HepG2 (cell line): ENCODE data around the gene NFKB2. TPM values are rescaled to one million over a fixed set of nuclear protein-coding genes. Genes with fewer than 3 reads are reported as not detected.
A peak's percentile ranks its signal among the peaks of the same experiment; 100 is the strongest.

Experiments used
- AGO1 ChIP-seq: fragments of 200-400 bp; formaldehyde crosslinking; IDR thresholded peaks from 2 replicates; pipeline ENCODE4 v1.6.1; 2017; ENCODE audit warnings: mild to moderate bottlenecking, low read depth, low read length, moderate library complexity; ENCODE audit not compliant: poor library complexity, severe bottlenecking
- BORCS8-MEF2B ChIP-seq: sonication (generic); formaldehyde crosslinking; IDR thresholded peaks from 2 replicates; pipeline ENCODE4 v1.8.0; 2022; ENCODE audit warnings: mild to moderate bottlenecking, missing genetic modification reagents
- CBX2 ChIP-seq, 2 experiments: fragments of 200-600 bp in 1 of 2; sonication (generic); formaldehyde crosslinking in 1 of 2; IDR thresholded peaks; 2 replicates each; pipeline versions ENCODE4 v1.7.0 to v1.8.1; 2018 to 2022; ENCODE audit warnings: low read depth in 2 of 2, low read length in 1 of 2, mild to moderate bottlenecking in 1 of 2, missing genetic modification reagents in 1 of 2
- CC2D1A ChIP-seq: sonication (generic); formaldehyde crosslinking; IDR thresholded peaks from 2 replicates; pipeline ENCODE4 v1.8.1; 2023; ENCODE audit warnings: mild to moderate bottlenecking, missing genetic modification reagents
- EP300 ChIP-seq, 3 experiments: sonication (generic) in 1 of 3; formaldehyde crosslinking in 1 of 3; IDR thresholded peaks; 2 replicates each; pipeline versions ENCODE4 v1.5.1 to v1.6.1; 2011 to 2020; ENCODE audit warnings: low read depth in 2 of 3, low read length in 2 of 3, borderline replicate concordance in 1 of 3, improper control_type of control experiment in 1 of 3, mild to moderate bottlenecking in 1 of 3, missing genetic modification reagents in 1 of 3, moderate library complexity in 1 of 3
- HOXA7 ChIP-seq: sonication (generic); formaldehyde crosslinking; IDR thresholded peaks from 2 replicates; pipeline ENCODE4 v1.8.1; 2022; ENCODE audit warnings: mild to moderate bottlenecking, missing genetic modification reagents, moderate library complexity
- MEIS2 ChIP-seq: sonication (generic); formaldehyde crosslinking; IDR thresholded peaks from 2 replicates; pipeline ENCODE4 v1.9.0; 2021; ENCODE audit warnings: mild to moderate bottlenecking, missing genetic modification reagents
- PCBP2 ChIP-seq: fragments of 200-400 bp; formaldehyde crosslinking; optimal IDR thresholded peaks from 2 replicates; pipeline ENCODE3; 2018; ENCODE audit warnings: low read length, low read depth; ENCODE audit not compliant: poor library complexity, severe bottlenecking
- SIN3A ChIP-seq: IDR thresholded peaks from 2 replicates; pipeline ENCODE4 v1.6.1; 2011; ENCODE audit warnings: low read depth, mild to moderate bottlenecking, control low read depth, low read length, borderline replicate concordance
- SMC3 ChIP-seq: IDR thresholded peaks from 2 replicates; pipeline ENCODE4 v1.6.1; 2011; ENCODE audit warnings: low read length, improper control_type of control experiment
- SP1 ChIP-seq, 2 experiments: fragments of 450-650 bp in 1 of 2; sonication (generic) in 1 of 2; formaldehyde crosslinking in 1 of 2; IDR thresholded peaks; 2 replicates each; pipeline versions ENCODE4 v1.4.0 to v1.6.1; 2016 to 2020; ENCODE audit warnings: missing genetic modification reagents in 1 of 2
- ZNF143 ChIP-seq: sonication (generic); formaldehyde crosslinking; IDR thresholded peaks from 2 replicates; pipeline ENCODE4 v1.4.0; 2020; ENCODE audit warnings: missing genetic modification reagents
- ZNF292 ChIP-seq: sonication (generic); formaldehyde crosslinking; IDR thresholded peaks from 2 replicates; pipeline ENCODE4 v1.8.1; 2022; ENCODE audit warnings: mild to moderate bottlenecking, low read depth, missing genetic modification reagents, borderline replicate concordance
- ZNF296 ChIP-seq: sonication (generic); formaldehyde crosslinking; conservative IDR thresholded peaks from 2 replicates; pipeline ENCODE4 v1.5.0; 2020; ENCODE audit warnings: mild to moderate bottlenecking, missing genetic modification reagents
- ZNF333 ChIP-seq: sonication (generic); formaldehyde crosslinking; IDR thresholded peaks from 2 replicates; pipeline ENCODE4 v1.4.0; 2020; ENCODE audit warnings: mild to moderate bottlenecking, missing genetic modification reagents, borderline replicate concordance
- ZNF33B ChIP-seq: sonication (generic); formaldehyde crosslinking; IDR thresholded peaks from 2 replicates; pipeline ENCODE4 v1.5.1; 2020; ENCODE audit warnings: mild to moderate bottlenecking, missing genetic modification reagents
- ZNF484 ChIP-seq: sonication (generic); formaldehyde crosslinking; IDR thresholded peaks from 2 replicates; pipeline ENCODE4 v1.5.1; 2020; ENCODE audit warnings: mild to moderate bottlenecking, low read depth, missing genetic modification reagents, borderline replicate concordance
- ZNF724P ChIP-seq: sonication (generic); formaldehyde crosslinking; IDR thresholded peaks from 2 replicates; pipeline ENCODE4 v1.8.0; 2022; ENCODE audit warnings: missing genetic modification reagents, borderline replicate concordance
- ZNF776 ChIP-seq: sonication (generic); formaldehyde crosslinking; IDR thresholded peaks from 2 replicates; pipeline ENCODE4 v1.4.0; 2020; ENCODE audit warnings: mild to moderate bottlenecking, missing genetic modification reagents
- ZNF883 ChIP-seq: sonication (generic); formaldehyde crosslinking; IDR thresholded peaks from 2 replicates; pipeline ENCODE4 v1.5.1; 2020; ENCODE audit warnings: mild to moderate bottlenecking, missing genetic modification reagents; ENCODE audit errors: not compliant biosample characterization
- polyA plus RNA-seq, 8 experiments: library from polyadenylated mRNA; depleted of rRNA in 3 of 8; stranded (reverse) in 7 of 8; unstranded in 1 of 8; fragments of >200 nt; fragmentation: Illumina TruSeq in 4 of 8; extraction: Trizol in 4 of 8; gene quantifications; 2 replicates each; pipeline versions ENCODE4 v1.2.1 to v1.2.3, GENCODE V29; 2011 to 2016; ENCODE audit warnings: low read depth in 4 of 8, missing spikeins in 1 of 8, mixed read lengths in 1 of 8; ENCODE audit not compliant: insufficient read depth in 1 of 8
- total RNA-seq, 5 experiments: library from RNA; depleted of rRNA; stranded (reverse); fragments of >200 nt; fragmentation: Illumina TruSeq; extraction: Trizol; gene quantifications; 2 replicates each; pipeline ENCODE4 v1.2.3, GENCODE V29; 2016; ENCODE audit warnings: low read depth in 1 of 5
- TF ChIP-seq, protein P1 (sequence below): sonication (generic); formaldehyde crosslinking; IDR thresholded peaks from 2 replicates; pipeline ENCODE4 v1.4.0; 2020; ENCODE audit warnings: missing genetic modification reagents
- TF ChIP-seq, protein P2 (sequence below): sonication (generic); formaldehyde crosslinking; IDR thresholded peaks from 2 replicates; pipeline ENCODE4 v1.9.0; 2022; ENCODE audit warnings: low read depth, missing genetic modification reagents
- TF ChIP-seq, protein P3 (sequence below): sonication (generic); formaldehyde crosslinking; IDR thresholded peaks from 2 replicates; pipeline ENCODE4 v1.4.0; 2020; ENCODE audit warnings: missing genetic modification reagents
- TF ChIP-seq, protein P4 (sequence below): sonication (generic); formaldehyde crosslinking; IDR thresholded peaks from 2 replicates; pipeline ENCODE4 v1.5.0; 2020; ENCODE audit warnings: missing genetic modification reagents

NFKB2 gene
- total and polyA plus RNA-seq, 2 of the 13 experiments (the other 11 are each of a cell fraction or from before 2014, with no cell fraction given), result 7.7 to 12.5 TPM

DNA sequence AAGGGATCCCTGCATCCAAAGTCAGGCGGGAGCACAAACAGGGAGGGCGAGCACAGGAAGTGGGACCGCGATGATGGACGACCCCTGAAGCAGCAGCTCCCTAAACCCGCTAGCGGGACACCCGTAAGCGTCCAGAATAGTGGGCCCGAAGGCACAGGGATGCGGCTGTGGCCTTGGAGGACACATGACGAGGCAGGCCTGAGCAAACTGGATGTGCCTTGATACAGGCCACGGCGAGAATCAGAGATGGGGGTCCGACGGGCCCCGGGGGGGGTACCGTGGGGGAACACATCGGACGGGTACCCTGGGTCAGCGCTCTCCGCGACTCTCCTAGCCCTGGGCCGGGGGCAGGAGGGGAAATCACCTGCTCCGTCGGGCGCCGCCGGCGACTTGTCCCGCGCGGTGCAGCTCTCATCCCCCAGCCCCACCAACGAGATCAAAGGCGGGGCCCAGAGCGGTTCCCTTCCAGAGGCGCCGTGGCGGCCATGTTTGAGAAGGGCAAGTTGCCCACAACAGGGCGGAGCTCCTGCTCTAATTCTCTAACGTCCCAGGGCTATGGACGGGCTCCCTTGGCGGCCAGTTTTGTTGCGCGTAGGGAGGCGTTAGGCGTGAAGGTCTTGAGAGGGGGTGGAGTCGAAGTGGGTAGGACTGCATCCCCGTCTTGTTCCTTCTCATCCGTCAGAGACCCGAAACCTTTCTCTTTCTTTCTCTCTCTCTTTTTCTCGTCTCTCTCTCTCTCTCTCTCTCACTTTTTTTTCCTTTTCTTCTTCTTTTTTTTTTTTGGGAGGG, 36.9 kb downstream of the NFKB2 start, which contains the start of gene CUEDC2 (continued):
- TF ChIP-seq PCBP2 (no peak), MEIS2 (CRISPR knock-in tag) (no peak), HOXA7 (no peak), SP1 (IDR thresholded peaks at IDR 0.05) (no peak), SP1 (CRISPR knock-in tag; IDR thresholded peaks at IDR 0.05) (peak; percentile 99), SMC3 (no peak), ZNF484 (CRISPR knock-in tag) (no peak), ZNF292 (CRISPR knock-in tag) (0 out of 2 replicates have a peak, but pooled peaks have one; percentile 41), ZNF143 (peak; percentile 73), EP300 (IDR thresholded peaks at IDR 0.05; ENCODE audit: low read depth in 2 of 2, low read length in 2 of 2) (0 out of 4 replicates have a peak, but pooled peaks of 1 of the 2 experiments have one; percentile 17), EP300 (CRISPR knock-in tag; IDR thresholded peaks at IDR 0.05; ENCODE audit: borderline replicate concordance) (no peak), ZNF724P (CRISPR knock-in tag) (no peak), ZNF776 (CRISPR knock-in tag) (peak; percentile 63; the same call in 1 of the 2 replicates), SIN3A (peak; percentile 87; the same call in 1 of the 2 replicates), ZNF296 (CRISPR knock-in tag) (no peak), CC2D1A (CRISPR knock-in tag) (no peak), ZNF333 (CRISPR knock-in tag) (no peak), AGO1 (peak; percentile 68), BORCS8-MEF2B (CRISPR knock-in tag) (0 out of 2 replicates have a peak, but pooled peaks have one; percentile 32), CBX2 (IDR thresholded peaks at IDR 0.05; ENCODE audit: low read depth, low read length) (no peak), CBX2 (CRISPR knock-in tag; IDR thresholded peaks at IDR 0.05; ENCODE audit: low read depth) (no peak), ZNF33B (CRISPR knock-in tag) (peak; percentile 54; the same call in 1 of the 2 replicates), ZNF883 (CRISPR knock-in tag) (peak; percentile 70)
- TF ChIP-seq, protein P1, sequence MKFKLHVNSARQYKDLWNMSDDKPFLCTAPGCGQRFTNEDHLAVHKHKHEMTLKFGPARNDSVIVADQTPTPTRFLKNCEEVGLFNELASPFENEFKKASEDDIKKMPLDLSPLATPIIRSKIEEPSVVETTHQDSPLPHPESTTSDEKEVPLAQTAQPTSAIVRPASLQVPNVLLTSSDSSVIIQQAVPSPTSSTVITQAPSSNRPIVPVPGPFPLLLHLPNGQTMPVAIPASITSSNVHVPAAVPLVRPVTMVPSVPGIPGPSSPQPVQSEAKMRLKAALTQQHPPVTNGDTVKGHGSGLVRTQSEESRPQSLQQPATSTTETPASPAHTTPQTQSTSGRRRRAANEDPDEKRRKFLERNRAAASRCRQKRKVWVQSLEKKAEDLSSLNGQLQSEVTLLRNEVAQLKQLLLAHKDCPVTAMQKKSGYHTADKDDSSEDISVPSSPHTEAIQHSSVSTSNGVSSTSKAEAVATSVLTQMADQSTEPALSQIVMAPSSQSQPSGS (CRISPR knock-in tag), result peak; percentile 74; the same call in 1 of the 2 replicates
- TF ChIP-seq, protein P2, sequence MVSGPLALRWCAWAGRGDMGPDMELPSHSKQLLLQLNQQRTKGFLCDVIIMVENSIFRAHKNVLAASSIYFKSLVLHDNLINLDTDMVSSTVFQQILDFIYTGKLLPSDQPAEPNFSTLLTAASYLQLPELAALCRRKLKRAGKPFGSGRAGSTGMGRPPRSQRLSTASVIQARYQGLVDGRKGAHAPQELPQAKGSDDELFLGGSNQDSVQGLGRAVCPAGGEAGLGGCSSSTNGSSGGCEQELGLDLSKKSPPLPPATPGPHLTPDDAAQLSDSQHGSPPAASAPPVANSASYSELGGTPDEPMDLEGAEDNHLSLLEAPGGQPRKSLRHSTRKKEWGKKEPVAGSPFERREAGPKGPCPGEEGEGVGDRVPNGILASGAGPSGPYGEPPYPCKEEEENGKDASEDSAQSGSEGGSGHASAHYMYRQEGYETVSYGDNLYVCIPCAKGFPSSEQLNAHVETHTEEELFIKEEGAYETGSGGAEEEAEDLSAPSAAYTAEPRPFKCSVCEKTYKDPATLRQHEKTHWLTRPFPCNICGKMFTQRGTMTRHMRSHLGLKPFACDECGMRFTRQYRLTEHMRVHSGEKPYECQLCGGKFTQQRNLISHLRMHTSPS (CRISPR knock-in tag), result peak; percentile 51; the same call in 1 of the 2 replicates
- TF ChIP-seq, protein P3, sequence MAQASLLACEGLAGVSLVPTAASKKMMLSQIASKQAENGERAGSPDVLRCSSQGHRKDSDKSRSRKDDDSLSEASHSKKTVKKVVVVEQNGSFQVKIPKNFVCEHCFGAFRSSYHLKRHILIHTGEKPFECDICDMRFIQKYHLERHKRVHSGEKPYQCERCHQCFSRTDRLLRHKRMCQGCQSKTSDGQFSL (CRISPR knock-in tag), result peak; percentile 61
- TF ChIP-seq, protein P4, sequence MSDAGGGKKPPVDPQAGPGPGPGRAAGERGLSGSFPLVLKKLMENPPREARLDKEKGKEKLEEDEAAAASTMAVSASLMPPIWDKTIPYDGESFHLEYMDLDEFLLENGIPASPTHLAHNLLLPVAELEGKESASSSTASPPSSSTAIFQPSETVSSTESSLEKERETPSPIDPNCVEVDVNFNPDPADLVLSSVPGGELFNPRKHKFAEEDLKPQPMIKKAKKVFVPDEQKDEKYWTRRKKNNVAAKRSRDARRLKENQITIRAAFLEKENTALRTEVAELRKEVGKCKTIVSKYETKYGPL (CRISPR knock-in tag), result no peak
